Dedifferentiated amniotic fluid mesenchymal stem cell (primary cell): Measurements from ENCODE around the gene ANKRD18B.
"Not testable (repeated sequence)": the region's sequence is repeated elsewhere in the genome, so short reads cannot be mapped to it uniquely, and the experiment has no call there.

ENCODE experiments used
- DNase-seq: peaks from one replicate; pipeline ENCODE4 v3.0.0-alpha.2; 2016; ENCODE audit errors: extremely low spot score

Gene ANKRD18B

GRCh38 chr9:33523397-33524305 is at the start of gene ANKRD18B:
ANKRD18B (plus strand) TSS chr9:33524251; CDS start chr9:33524490, 239 bp downstream.
- DNase-seq = peak; percentile 58

DNA sequence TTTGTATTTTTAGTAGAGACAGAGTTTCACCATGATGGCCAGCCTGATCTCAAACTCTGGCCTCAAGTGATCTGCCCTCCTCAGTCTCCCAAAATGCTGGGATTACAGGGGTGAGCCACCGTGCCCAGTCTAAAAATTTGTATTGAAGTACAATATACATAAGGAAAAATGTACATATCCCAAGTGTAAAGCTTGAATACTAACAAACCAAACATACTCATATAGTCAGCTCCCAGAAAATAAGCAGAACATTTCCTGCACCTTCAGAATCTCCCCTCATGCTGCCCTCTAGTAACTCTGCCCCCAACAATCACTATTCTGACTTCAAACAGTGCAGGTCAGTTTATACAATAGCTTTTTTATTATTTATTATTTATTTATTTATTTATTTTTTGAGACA is 48.7 kb upstream of the ANKRD18B start:
- DNase-seq = no peak

DNA sequence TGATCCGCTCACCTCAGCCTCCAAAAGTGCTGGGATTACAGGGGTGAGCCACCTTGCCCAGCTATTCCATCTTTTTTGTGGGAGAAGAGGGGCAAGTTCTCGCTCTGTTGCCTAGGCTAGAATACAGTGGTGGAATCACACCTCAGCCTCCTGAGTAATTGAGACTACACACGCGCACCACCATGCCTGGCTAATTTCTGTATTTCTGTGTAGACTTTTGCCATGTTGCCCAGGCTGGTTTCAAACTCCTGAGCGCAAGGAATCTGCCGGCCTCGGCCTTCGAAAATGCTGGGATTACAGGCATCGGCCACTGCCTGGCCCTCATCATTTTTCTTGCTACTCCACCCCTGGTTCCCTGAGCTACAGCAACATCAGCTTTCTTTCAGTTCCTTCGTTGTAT is 47.5 kb upstream of the ANKRD18B start:
- DNase-seq = no peak

GRCh38 chr9:33480106-33480505 is 43.9 kb upstream of the ANKRD18B start:
- no peak for DNase-seq

- no peak for DNase-seq
Measured at GRCh38 chr9:33480976-33481375, 43.1 kb upstream of the ANKRD18B start.

GRCh38 chr9:33485312-33485711 is 38.7 kb upstream of the ANKRD18B start:
- DNase-seq = not testable (repeated sequence)

DNA sequence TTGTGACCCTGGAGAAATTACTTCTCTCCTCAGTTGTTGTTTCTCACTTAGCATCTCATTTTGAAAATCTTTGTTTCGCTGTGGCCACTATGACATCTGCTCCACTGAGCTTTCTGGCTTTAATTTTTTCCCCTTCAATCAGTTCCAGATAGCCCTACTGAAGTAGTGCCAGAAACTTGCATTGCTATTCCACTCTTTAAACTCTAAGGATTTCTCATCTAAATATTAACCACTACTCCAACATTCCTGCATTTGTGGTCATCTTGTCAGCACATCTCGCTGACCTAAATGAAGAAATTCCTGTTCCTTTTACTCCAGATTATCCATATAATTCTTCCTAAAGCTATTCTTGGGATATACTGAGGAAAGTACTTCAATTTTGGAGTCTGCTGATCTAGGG is 35.0 kb upstream of the ANKRD18B start:
- DNase-seq = peak; percentile 48

DNA sequence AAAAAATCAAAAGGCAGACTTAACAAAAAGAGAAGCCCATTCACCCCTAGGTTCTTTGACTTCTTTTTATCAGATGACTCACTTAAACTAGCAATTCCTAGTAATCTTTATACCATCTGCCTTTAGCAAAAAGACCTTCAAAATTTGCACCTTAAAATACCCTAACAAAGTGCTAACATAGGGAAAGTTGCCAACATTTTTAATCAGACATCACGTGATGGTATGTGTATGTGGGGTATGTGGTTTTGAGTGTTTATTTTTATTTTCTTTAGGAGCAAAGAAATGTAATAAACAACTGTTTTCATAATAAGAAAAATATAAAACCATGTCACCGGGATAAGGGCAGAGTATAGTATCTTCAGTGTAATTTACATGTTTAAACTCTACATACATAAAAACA is 30.2 kb upstream of the ANKRD18B start:
- not testable (repeated sequence) for DNase-seq

- DNase-seq = peak; percentile 50
Measured at GRCh38 chr9:33498387-33498786, 25.7 kb upstream of the ANKRD18B start.

GRCh38 chr9:33506626-33507370 is 17.3 kb upstream of the ANKRD18B start:
- peak; percentile 85 for DNase-seq

GRCh38 chr9:33510262-33511183 is 13.5 kb upstream of the ANKRD18B start:
- DNase-seq = peak; percentile 26

GRCh38 chr9:33511184-33511517 is 12.9 kb upstream of the ANKRD18B start:
- DNase-seq = not testable (repeated sequence)

- not testable (repeated sequence) for DNase-seq
Measured at GRCh38 chr9:33512535-33512934, 11.5 kb upstream of the ANKRD18B start.

GRCh38 chr9:33515342-33515995 is 8.6 kb upstream of the ANKRD18B start:
- DNase-seq = not testable (repeated sequence)

DNA sequence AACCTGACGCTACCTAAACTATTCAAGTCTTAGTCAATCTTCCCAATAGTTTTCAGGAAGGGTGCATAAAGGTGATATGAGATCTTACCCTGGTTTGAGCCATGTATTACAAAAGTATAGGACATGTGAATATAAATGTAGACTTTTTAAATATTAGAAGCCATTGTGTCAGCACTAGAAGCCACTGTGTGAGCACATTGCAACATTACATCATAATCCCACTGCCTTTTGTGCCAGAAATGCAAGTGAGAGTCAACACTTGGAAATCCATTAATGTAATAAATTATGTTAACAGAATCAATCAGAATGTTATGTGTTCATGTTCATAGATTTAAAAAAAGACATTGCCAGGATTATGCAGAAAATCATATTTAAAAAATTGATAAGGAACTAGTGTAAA is 7.7 kb upstream of the ANKRD18B start:
- DNase-seq = not testable (repeated sequence)

- peak; percentile 62 for DNase-seq
Measured at GRCh38 chr9:33517373-33517772, 6.7 kb upstream of the ANKRD18B start.

DNA sequence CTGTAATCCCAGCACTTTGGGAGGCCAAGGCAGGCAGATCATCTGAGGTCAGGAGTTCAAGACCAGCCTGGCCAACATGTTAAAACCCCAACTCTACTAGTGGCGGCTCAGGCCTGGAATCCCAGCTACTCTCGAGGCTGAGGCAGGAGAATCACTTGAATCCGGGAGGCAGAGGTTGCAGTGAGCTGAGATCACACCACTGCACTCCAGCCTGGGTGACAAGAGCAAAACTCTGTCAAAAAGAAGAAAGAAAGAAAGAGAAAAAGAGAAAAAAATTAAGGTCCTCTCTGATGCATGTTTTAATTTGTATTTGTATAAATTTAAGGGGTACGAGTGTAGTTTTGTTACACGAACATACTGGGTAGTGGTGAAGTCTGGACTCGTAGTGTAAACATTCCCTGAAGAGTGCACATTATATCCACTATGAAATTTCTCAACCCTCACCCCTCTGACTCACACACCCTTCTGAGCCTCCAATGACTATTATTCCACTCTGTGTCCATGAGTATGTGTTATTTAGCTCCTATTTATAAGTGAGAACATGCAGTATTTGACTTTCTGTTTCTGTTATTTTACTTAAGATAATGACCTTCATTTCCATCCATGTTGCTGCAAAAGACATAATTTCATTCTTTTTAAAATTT is 6.0 kb upstream of the ANKRD18B start:
- DNase-seq = peak; percentile 57

GRCh38 chr9:33521861-33522260 is 2.2 kb upstream of the ANKRD18B start:
- DNase-seq = not testable (repeated sequence)

DNA sequence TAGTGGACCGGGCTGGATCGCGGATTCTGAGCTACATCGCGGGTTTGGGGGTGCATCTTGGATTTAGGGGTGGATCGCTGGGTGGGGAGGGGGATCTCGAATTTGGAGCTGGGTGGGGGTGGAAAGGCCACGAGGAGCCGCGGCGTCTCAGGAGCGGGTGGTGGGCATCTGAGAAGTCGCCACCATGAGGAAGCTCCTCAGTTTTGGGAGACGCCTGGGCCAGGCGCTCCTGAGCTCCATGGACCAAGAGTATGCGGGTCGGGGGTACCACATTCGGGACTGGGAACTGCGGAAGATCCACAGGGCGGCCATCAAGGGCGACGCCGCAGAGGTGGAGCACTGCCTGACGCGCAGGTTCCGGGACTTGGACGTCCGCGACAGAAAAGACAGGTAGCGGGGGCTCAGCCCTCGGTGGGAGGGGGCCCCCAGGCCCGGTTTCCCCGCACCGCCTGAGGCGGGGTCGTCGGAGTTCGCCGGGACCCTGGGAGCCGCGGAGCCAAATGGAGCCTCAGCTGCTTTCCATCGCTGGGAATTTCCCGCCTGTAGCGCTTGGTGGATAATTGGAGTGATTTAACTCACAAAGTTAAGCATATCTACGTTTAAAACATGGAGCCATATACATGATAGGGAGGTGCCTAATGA is 376 bp downstream of the ANKRD18B start:
- DNase-seq = no peak

DNA sequence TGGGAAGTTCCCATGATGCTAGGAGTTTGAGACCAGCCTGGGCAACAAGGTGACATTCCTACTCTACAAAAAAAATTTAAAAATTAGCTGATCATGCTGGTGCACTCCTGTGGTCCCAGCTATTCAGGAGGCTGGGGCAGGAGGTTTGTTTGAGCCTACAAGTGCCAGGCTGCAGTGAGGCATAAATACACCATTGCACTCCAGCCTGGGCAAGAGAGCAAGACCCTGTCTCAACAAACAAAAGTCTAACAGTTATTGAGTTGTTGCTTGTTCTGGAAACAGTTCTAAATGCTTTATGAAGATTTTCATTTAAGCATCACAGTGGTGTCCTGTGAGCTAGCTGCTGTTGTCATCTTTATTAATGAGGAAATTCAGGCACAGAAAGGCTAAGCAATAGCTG is 4.0 kb downstream of the ANKRD18B start:
- DNase-seq = not testable (repeated sequence)
